NB4 (cell line): ENCODE data around the gene PCCA.

ENCODE experiments used
- DNase-seq: peaks from one replicate; pipeline ENCODE4 v3.0.0; 2010; ENCODE audit warnings: low read depth
- H3K4me3 ChIP-seq: one replicate; pipeline ENCODE4 v1.5.1; 2011; ENCODE audit warnings: mild to moderate bottlenecking, low read depth, low read length, moderate library complexity
- MAX ChIP-seq: IDR thresholded peaks from 2 replicates; pipeline ENCODE4 v1.6.1; 2011; ENCODE audit warnings: low read depth, low read length
- MYC ChIP-seq: IDR thresholded peaks from 2 replicates; pipeline ENCODE4 v1.6.1; 2011; ENCODE audit warnings: low read depth, low read length
- POLR2A ChIP-seq: IDR thresholded peaks from 2 replicates; pipeline ENCODE4 v1.6.1; 2011; ENCODE audit warnings: mild to moderate bottlenecking; ENCODE audit not compliant: insufficient read length; ENCODE audit errors: extremely low read depth
- TF ChIP-seq, protein P1 (sequence below): IDR thresholded peaks from one replicate; pipeline ENCODE4 v1.5.1; 2012; ENCODE audit warnings: low read depth, low read length

PCCA gene

DNA sequence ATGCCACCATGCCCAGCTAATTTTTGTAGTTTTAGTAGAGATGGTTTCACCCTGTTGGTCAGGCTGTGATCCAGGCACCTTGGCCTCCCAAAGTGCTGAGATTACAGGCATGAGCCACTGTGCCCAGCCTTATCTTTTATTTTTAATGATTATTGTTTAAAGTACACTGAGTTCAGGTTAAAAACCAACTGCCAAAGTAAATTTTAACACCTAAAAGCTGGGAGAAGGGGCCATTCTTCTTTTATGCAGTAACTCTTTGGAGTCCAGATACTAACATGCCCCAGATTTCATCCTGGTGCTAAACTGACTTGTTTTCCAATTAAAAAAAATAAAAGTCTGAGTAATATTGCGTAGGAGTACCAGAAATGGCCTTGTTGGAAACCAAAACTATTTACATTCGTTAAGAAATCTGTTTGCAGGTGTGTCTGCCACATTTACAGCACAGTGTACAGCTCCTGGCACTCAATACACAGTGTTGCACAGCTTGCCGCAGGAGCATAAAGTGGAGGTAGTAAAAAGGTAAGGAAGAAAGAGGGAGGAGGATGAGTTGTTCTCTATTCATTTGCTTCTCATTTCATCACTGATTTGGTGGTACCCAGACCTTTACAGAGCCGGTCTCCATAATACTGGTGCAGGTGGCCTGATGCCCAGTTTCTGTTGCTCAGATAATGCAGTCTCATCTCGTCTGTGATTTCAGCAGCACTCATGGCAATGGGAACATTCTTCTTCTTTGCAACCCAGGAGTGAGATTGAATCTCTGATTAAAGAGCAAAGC lies 108.9 kb downstream of the PCCA start:
- no peak for DNase-seq
- no peak overlapping the region for H3K4me3 ChIP-seq
- no peak for TF ChIP-seq MYC
- TF ChIP-seq POLR2A: no peak
- TF ChIP-seq, protein P1, sequence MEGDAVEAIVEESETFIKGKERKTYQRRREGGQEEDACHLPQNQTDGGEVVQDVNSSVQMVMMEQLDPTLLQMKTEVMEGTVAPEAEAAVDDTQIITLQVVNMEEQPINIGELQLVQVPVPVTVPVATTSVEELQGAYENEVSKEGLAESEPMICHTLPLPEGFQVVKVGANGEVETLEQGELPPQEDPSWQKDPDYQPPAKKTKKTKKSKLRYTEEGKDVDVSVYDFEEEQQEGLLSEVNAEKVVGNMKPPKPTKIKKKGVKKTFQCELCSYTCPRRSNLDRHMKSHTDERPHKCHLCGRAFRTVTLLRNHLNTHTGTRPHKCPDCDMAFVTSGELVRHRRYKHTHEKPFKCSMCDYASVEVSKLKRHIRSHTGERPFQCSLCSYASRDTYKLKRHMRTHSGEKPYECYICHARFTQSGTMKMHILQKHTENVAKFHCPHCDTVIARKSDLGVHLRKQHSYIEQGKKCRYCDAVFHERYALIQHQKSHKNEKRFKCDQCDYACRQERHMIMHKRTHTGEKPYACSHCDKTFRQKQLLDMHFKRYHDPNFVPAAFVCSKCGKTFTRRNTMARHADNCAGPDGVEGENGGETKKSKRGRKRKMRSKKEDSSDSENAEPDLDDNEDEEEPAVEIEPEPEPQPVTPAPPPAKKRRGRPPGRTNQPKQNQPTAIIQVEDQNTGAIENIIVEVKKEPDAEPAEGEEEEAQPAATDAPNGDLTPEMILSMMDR: no peak
- no peak for TF ChIP-seq MAX

DNA sequence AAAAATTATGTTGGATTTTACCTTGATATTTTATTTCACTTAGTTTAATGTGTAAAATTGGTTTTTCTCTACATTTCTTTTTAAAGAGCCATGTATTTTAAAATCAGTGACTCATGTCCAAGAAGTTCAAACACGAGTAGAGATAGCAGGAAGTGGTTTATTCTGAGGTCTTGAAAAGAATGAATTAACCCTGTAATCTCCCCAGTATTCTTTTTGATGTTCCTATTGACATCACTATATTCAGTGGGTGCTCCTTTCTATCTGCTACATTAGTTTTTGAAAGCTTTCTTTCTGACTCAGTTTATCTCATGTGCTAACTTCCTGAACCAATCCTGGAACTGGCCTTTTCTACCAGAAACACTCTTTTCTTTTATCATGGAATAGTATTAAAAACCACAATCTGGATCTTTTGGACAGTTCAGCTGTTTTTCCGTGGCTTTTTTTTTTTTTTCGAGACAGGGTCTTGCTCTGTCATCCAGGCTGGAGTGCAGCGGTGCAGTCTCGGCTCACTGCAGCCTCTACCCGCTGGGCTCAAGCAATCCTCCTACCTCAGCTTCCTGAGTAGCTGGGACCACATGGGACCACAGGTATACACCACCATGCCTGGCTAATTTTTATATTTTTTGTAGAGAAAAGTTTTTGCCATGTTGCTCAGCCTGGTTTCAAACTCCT lies 114.9 kb downstream of the PCCA start:
- no peak overlapping the region for H3K4me3 ChIP-seq
- peak; percentile 63 for DNase-seq
- TF ChIP-seq MYC: no peak
- TF ChIP-seq, protein P1: no peak
- TF ChIP-seq POLR2A: no peak
- no peak for TF ChIP-seq MAX

DNA sequence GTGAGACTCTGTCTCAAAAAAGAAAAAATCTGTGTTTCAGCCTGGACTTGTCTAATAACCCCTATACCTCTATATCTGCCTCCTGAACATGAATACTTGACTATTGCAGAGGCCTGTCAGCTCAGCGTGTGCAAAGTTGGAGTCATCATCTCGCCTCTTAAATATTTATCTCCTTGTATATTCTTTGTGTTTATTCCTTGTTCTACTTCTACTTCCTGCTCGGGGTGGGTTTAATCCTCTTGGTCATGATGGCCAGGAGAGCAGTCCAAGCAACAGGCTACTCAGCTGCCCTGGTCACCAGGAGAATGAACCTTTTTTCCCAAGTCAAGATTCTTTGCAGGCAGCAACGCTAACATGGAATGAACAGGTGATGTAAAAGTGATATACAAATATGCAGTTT lies 119.1 kb downstream of the PCCA start:
- TF ChIP-seq, protein P1: no peak
- TF ChIP-seq MAX (no peak), POLR2A (no peak), MYC (no peak)
- no peak overlapping the region for H3K4me3 ChIP-seq
- DNase-seq: no peak

- no peak for DNase-seq
- H3K4me3 ChIP-seq: no peak overlapping the region
- no peak for TF ChIP-seq MAX
- no peak for TF ChIP-seq POLR2A
- TF ChIP-seq MYC: no peak
- TF ChIP-seq, protein P1: no peak
Observed at GRCh38 chr13:100208626-100209025, 119.7 kb downstream of the PCCA start.

DNA sequence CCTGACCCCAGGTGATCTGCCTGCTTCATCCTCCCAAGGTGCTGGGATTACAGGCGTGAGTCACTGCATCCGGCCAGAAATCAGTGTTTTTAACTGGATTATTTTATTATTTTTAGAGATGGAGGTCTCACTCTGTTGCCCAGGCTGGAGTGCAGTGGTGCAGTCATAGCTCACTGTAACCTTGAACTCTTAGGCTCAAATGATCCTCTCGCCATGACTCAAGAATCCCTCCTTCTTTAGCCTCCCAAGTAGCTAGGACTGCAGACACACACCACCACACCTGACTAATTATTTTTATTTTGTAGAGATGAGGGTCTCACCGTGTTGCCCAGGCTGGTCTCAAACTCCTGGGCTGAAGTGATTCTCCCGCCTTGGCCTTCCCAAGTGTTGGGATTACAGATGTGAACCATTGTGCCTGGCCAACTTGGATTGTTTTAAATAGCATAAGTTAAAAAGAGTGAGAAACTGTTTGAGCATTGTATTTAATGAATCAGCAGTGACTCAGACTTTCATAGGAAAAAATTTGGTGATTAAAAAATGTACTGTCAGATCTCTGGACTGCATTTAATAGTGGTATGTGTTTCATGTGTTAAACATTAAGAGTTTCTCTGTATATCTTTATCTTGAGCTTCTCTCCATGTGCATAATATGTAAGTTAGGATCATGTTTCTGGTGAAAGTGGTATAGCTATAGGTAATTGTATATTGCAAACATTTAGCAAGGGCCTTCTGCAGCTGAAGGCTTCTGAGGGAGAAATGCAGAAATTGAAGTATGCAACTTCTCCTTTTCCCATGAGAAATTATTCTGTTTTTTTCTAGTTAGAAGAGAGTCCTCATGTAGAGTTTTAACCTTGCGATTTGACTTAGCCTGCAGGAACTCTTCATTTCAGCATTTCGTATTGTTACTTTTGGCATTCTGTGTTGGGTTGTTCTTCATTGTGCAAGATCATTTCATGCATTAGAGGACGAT lies 121.2 kb downstream of the PCCA start:
- DNase-seq: peak; percentile 19
- TF ChIP-seq MAX: no peak
- no peak overlapping the region for H3K4me3 ChIP-seq
